Measurements from ENCODE around the gene XRCC2. TPM values are rescaled to one million over a fixed set of nuclear protein-coding genes. Genes with fewer than 3 reads are reported as not detected.
"Not testable (repeated sequence)": the region's sequence is repeated elsewhere in the genome, so short reads cannot be mapped to it uniquely, and the experiment has no call there.

Gene XRCC2
- total RNA-seq, 4 donors from 2014 or later: under 0.01 to 8.7 (median 0.37) TPM; not detected in 1

- no peak for TF ChIP-seq CTCF (IDR thresholded peaks at IDR 0.05)
- TF ChIP-seq POLR2A (IDR thresholded peaks at IDR 0.05): no peak
Measured at GRCh38 chr7:152709287-152710152, 33.6 kb upstream of the XRCC2 start.

DNA sequence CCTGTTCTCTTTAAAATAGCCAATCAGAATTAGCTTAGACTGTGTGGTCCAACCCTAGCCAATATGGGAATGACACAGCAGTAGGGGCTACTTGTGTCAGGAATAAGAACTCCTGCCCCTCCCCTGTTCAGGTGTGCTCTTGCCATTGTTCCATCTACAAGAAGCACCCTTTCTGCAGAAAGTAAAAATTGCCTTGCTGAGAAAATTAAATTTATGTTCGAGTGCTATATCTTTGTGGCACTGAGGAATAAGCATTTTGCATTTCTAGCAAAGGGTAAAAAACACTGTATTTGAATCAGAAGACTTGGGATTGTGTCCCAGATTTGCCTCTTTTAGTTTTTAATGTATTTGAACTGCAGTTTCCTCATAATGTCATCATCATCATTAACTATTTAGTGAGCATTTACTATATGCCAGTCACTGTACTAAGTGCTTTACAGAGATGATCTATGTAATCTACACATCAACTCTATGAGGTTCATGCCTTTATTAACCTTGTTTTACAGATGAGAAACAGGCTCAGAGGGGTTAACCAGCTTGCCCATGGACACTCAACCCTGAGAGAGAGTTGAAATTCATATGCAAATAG, 28.9 kb upstream of the XRCC2 start:
- DNase-seq: no peak
- H3K9me3 ChIP-seq: peaks cover 0 to 3% of the 10 kb centered on the region in 2 donors
- TF ChIP-seq CTCF (IDR thresholded peaks at IDR 0.05): no peak
- no peak for TF ChIP-seq POLR2A (IDR thresholded peaks at IDR 0.05)
- no peaks in the 10 kb centered on the region for H3K27me3 ChIP-seq
- no peak overlapping the region for H3K27ac ChIP-seq
- no peaks in the 10 kb centered on the region for H3K4me1 ChIP-seq
- intact Hi-C loops (cut with DNase I; ENCODE audit: low total_unique reads): no loop called here
- H3K4me3 ChIP-seq: no peak overlapping the region
- H3K36me3 ChIP-seq: no peaks in the 10 kb centered on the region

More at GRCh38 chr7:152709287-152710152, 33.6 kb upstream of the XRCC2 start:
- no peak overlapping the region for H3K4me3 ChIP-seq
- no peaks in the 10 kb centered on the region for H3K36me3 ChIP-seq
- H3K4me1 ChIP-seq: no peaks in the 10 kb centered on the region
- H3K9me3 ChIP-seq: peaks cover 0 to 2% of the 10 kb centered on the region in 2 donors
- intact Hi-C loops (cut with DNase I; ENCODE audit: low total_unique reads): no loop called here
- H3K27ac ChIP-seq: no peak overlapping the region
- H3K27me3 ChIP-seq: no peaks in the 10 kb centered on the region
- DNase-seq: no peak

DNA sequence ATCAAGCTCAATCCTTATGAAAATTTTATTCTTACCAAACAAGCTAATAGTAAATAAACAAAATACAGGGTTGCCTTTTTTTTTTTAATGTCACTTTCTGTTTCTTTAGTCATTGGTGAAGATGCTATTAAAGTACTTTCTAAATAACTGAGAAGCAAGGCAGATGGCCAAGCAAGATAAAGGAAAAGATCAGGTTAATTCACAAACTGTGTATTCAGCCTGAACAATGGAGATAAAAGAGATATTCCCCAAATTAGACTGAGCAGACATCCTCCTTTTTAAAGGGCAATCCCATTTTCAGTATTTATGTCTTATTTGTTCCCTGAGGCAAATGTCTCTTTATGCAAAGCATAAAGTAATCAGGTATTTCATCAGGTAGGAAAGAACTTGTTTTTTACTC, 23.1 kb upstream of the XRCC2 start:
- H3K36me3 ChIP-seq: no peaks in the 10 kb centered on the region
- no peak overlapping the region for H3K4me3 ChIP-seq
- intact Hi-C loops (cut with DNase I; ENCODE audit: low total_unique reads): no loop called here
- no peak overlapping the region for H3K27ac ChIP-seq
- no peaks in the 10 kb centered on the region for H3K9me3 ChIP-seq
- no peak for TF ChIP-seq POLR2A (IDR thresholded peaks at IDR 0.05)
- TF ChIP-seq CTCF (IDR thresholded peaks at IDR 0.05): no peak
- H3K27me3 ChIP-seq: no peaks in the 10 kb centered on the region
- DNase-seq: no peak
- no peaks in the 10 kb centered on the region for H3K4me1 ChIP-seq

GRCh38 chr7:152697268-152697974, 21.5 kb upstream of the XRCC2 start:
- H3K4me1 ChIP-seq; H3K4me3 ChIP-seq; H3K27ac ChIP-seq; H3K9me3 ChIP-seq; intact Hi-C loops (cut with DNase I; ENCODE audit: low total_unique reads); H3K36me3 ChIP-seq; DNase-seq; H3K27me3 ChIP-seq: not testable (repeated sequence)

- H3K36me3 ChIP-seq; H3K27me3 ChIP-seq; H3K4me3 ChIP-seq; DNase-seq; H3K4me1 ChIP-seq; intact Hi-C loops (cut with DNase I; ENCODE audit: low total_unique reads); H3K27ac ChIP-seq; H3K9me3 ChIP-seq: not testable (repeated sequence)
Measured at GRCh38 chr7:152692196-152692595, 16.3 kb upstream of the XRCC2 start.

DNA sequence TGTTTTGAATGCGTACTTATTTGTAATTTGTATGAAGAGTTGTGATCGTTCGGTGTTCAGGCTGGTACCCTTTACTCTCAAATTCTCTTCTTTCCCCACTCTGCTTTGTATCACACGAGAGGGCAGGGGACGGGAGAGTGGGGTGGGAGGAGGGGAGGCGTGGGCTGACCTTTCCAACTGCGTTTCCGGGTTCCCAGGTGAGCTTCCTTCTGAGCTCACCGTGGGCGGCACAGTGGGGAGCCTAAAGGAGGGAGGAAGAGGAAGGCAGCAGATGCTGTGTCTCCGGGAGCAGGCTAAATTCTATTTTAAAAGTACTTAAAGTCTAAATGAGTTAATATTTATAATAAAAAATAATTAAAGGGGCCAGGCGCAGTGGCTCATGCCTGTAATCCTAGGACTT, 7.4 kb upstream of the XRCC2 start:
- H3K9me3 ChIP-seq: no peaks in the 10 kb centered on the region
- no peak for TF ChIP-seq POLR2A (IDR thresholded peaks at IDR 0.05)
- TF ChIP-seq CTCF (IDR thresholded peaks at IDR 0.05): no peak
- intact Hi-C loops (cut with DNase I; ENCODE audit: low total_unique reads): no loop called here
- H3K4me1 ChIP-seq: no peaks in the 10 kb centered on the region
- H3K36me3 ChIP-seq: no peaks in the 10 kb centered on the region
- no peaks in the 10 kb centered on the region for H3K27me3 ChIP-seq
- no peak overlapping the region for H3K27ac ChIP-seq
- DNase-seq: no peak
- no peak overlapping the region for H3K4me3 ChIP-seq

All from uterus (tissue), 4 donors.